ENCODE results near the gene P3H3.

DNA sequence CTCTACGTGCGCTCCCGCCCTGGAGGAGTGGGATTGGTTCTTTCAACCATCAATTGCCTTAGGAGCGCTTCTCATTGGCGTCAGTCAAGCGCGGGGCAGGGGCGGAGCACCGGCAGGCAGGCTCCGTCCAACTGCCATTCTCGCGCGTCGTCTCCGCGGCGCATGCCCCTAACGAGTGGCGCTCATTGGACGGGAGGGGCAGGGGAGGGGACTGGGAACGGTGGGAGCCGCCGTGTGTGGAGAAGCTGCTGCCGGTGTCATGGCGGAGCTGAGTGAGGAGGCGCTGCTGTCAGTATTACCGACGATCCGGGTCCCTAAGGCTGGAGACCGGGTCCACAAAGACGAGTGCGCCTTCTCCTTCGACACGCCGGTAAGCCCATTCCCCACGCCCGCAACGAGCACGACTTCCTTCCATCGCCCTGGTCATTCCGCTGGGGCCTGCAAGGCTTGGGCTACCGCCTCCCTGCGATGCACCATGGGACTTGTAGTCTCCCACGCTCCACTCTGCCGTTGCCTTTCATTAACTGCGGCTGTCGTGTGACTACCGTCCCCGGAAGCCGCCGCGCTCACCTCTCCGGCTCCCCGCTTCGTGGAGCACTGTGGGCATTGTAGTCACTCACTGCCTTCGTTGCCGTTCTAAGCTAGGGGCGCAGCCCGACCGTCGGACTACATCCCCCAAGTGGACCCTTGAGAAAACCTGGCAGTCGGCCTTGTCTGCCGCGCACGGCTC, 23.9 kb downstream of the P3H3 start, which contains the start of gene USP5:
- TF ChIP-seq RFX5 (IDR thresholded peaks at IDR 0.05; ENCODE audit: low read depth, low read length) (no peak), RAD21 (IDR thresholded peaks at IDR 0.05; ENCODE audit: low read length) (no peak)
- TF ChIP-seq, protein P1, sequence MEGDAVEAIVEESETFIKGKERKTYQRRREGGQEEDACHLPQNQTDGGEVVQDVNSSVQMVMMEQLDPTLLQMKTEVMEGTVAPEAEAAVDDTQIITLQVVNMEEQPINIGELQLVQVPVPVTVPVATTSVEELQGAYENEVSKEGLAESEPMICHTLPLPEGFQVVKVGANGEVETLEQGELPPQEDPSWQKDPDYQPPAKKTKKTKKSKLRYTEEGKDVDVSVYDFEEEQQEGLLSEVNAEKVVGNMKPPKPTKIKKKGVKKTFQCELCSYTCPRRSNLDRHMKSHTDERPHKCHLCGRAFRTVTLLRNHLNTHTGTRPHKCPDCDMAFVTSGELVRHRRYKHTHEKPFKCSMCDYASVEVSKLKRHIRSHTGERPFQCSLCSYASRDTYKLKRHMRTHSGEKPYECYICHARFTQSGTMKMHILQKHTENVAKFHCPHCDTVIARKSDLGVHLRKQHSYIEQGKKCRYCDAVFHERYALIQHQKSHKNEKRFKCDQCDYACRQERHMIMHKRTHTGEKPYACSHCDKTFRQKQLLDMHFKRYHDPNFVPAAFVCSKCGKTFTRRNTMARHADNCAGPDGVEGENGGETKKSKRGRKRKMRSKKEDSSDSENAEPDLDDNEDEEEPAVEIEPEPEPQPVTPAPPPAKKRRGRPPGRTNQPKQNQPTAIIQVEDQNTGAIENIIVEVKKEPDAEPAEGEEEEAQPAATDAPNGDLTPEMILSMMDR (conservative IDR thresholded peaks at IDR 0.05; ENCODE audit: low read depth, low read length), result no peak
